ENCODE data around the gene B3GNT3. TPM values are rescaled to one million over a fixed set of nuclear protein-coding genes. Genes with fewer than 3 reads are reported as not detected.

Gene B3GNT3
- total and polyA plus RNA-seq, 2 of the 13 experiments (the other 11 are each of a cell fraction or from before 2014, with no cell fraction given): 0.86 to 4.0 TPM

- no peak for ATAC-seq
- intact Hi-C loops (cut with micrococcal nuclease; ENCODE audit: unreplicated experiment) (no loop called here), in situ Hi-C loops (cut with HindIII; ENCODE audit: extremely low pct_ligation_motif_present, low pct_unique_long_range_greater_than_20kb) (no loop called here)
- no peaks in the 10 kb centered on the region for H3K9me3 ChIP-seq (ENCODE audit: low read length)
- no peak overlapping the region for H3K4me2 ChIP-seq (ENCODE audit: low read depth, low read length)
- CTCF ChIA-PET (ENCODE audit: low intra/inter-chr PET ratio, low total read pairs): no interaction called here
- H3K27ac ChIP-seq (ENCODE audit: extremely low read length, insufficient read depth, low read length): no peak overlapping the region
- H3K27me3 ChIP-seq (ENCODE audit: control insufficient read depth in 1 of 2, insufficient read depth in 2 of 2, low read length in 2 of 2): no peaks in the 10 kb centered on the region
- peaks cover 0 to 2% of the 10 kb centered on the region in 2 experiments; a peak in 2 of 5 replicates for H3K36me3 ChIP-seq (replicated peaks in 1 of 2; ENCODE audit: control insufficient read depth in 1 of 2, insufficient read depth in 2 of 2, low read length in 2 of 2)
- no peaks in the 10 kb centered on the region for H3K79me2 ChIP-seq (ENCODE audit: insufficient read depth, low read length)
- H2AFZ ChIP-seq (ENCODE audit: low read length): no peak overlapping the region
- TF ChIP-seq NFE2 (CRISPR knock-in tag; IDR thresholded peaks at IDR 0.05) (no peak), MAFK (conservative IDR thresholded peaks at IDR 0.05 in 1 of 2, IDR thresholded peaks at IDR 0.05 in 1 of 2; ENCODE audit: low read length in 2 of 2) (0 out of 4 replicates have a peak, but pooled peaks of 1 of the 2 experiments have one; percentile 9), FLYWCH1 (CRISPR knock-in tag; IDR thresholded peaks at IDR 0.05) (no peak)
- no peak overlapping the region for H3K9ac ChIP-seq (ENCODE audit: insufficient read depth, low read depth, low read length)
- DNase-seq (ENCODE audit: low spot score): no peak
- no peak for FAIRE-seq
- WGBS (ENCODE audit: low lambda C conversion rate): 90% methylated on average over 16 of the region's 20 CpGs
- POLR2A ChIA-PET: no interaction called here
- no peaks in the 10 kb centered on the region for H4K20me1 ChIP-seq (ENCODE audit: insufficient read depth, low read length)
- no peaks in the 10 kb centered on the region for H3K4me1 ChIP-seq (ENCODE audit: insufficient read depth, low read length)
- BruUV-seq (replicated peaks): no TSS peak
- no peak overlapping the region for H3K4me3 ChIP-seq (replicated peaks in 1 of 3; ENCODE audit: insufficient read depth in 1 of 3, low read depth in 2 of 3, low read length in 3 of 3)
Observed at GRCh38 chr19:17811681-17812080, 16.7 kb downstream of the B3GNT3 start.

DNA sequence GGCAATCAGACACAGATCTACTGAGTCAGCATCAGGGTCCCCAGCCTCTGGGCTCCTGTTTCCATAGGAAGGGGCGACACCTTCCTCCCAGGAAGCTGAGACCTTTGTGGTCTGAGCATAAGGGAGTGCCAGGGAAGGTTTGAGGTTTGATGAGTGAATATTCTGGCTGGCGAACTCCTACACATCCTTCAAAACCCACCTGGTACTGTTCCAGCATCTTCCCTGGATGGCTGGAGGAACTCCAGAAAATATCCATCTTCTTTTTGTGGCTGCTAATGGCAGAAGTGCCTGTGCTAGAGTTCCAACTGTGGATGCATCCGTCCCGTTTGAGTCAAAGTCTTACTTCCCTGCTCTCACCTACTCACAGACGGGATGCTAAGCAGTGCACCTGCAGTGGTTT lies 17.2 kb downstream of the B3GNT3 start:
- no peak overlapping the region for H3K4me2 ChIP-seq (ENCODE audit: low read depth, low read length)
- H2AFZ ChIP-seq (ENCODE audit: low read length): no peak overlapping the region
- in situ Hi-C loops (cut with HindIII; ENCODE audit: extremely low pct_ligation_motif_present, low pct_unique_long_range_greater_than_20kb): no loop called here
- H3K36me3 ChIP-seq (replicated peaks in 1 of 2; ENCODE audit: control insufficient read depth in 1 of 2, insufficient read depth in 2 of 2, low read length in 2 of 2): peaks cover 0 to 2% of the 10 kb centered on the region in 2 experiments; a peak in 2 of 5 replicates
- intact Hi-C loops (cut with micrococcal nuclease; ENCODE audit: unreplicated experiment): no loop called here
- no peak for TF ChIP-seq ZNF34 (CRISPR knock-in tag; IDR thresholded peaks at IDR 0.05; ENCODE audit: borderline replicate concordance)
- no peak for TF ChIP-seq GFI1 (CRISPR knock-in tag; IDR thresholded peaks at IDR 0.05; ENCODE audit: borderline replicate concordance)
- TF ChIP-seq HNF4A (CRISPR knock-in tag; IDR thresholded peaks at IDR 0.05): no peak
- TF ChIP-seq IRX3 (CRISPR knock-in tag; IDR thresholded peaks at IDR 0.05; ENCODE audit: borderline replicate concordance, low read depth): no peak
- no peak for TF ChIP-seq JUND (CRISPR knock-in tag; IDR thresholded peaks at IDR 0.05)
- TF ChIP-seq ZKSCAN8 (CRISPR knock-in tag; IDR thresholded peaks at IDR 0.05; ENCODE audit: borderline replicate concordance): no peak
- TF ChIP-seq GTF3A (CRISPR knock-in tag; conservative IDR thresholded peaks at IDR 0.05): no peak
- TF ChIP-seq GABPB1 (CRISPR knock-in tag; IDR thresholded peaks at IDR 0.05): no peak
- TF ChIP-seq, protein P1, sequence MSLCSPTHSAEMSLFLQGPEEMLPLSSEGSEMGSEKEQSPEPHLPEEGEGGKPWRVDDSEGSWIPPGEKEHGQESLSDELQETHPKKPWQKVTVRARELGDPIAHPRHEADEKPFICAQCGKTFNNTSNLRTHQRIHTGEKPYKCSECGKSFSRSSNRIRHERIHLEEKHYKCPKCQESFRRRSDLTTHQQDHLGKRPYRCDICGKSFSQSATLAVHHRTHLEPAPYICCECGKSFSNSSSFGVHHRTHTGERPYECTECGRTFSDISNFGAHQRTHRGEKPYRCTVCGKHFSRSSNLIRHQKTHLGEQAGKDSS (CRISPR knock-in tag; IDR thresholded peaks at IDR 0.05; ENCODE audit: borderline replicate concordance, low read depth): no peak
- no peak for TF ChIP-seq ZNF644 (CRISPR knock-in tag; IDR thresholded peaks at IDR 0.05; ENCODE audit: low read depth)
- no peak for TF ChIP-seq ZNF766 (CRISPR knock-in tag; IDR thresholded peaks at IDR 0.05; ENCODE audit: borderline replicate concordance)
- TF ChIP-seq ZNF879 (CRISPR knock-in tag; IDR thresholded peaks at IDR 0.05): no peak
- TF ChIP-seq MAFK (conservative IDR thresholded peaks at IDR 0.05 in 1 of 2, IDR thresholded peaks at IDR 0.05 in 1 of 2; ENCODE audit: low read length in 2 of 2): no peak
- no peak for TF ChIP-seq TEF (CRISPR knock-in tag; IDR thresholded peaks at IDR 0.05)
- ChIA-PET CTCF (ENCODE audit: low intra/inter-chr PET ratio, low total read pairs) (no interaction called here), POLR2A (no interaction called here)
- H3K9me3 ChIP-seq (ENCODE audit: low read length): no peaks in the 10 kb centered on the region
- no peak overlapping the region for H3K4me3 ChIP-seq (replicated peaks in 1 of 3; ENCODE audit: insufficient read depth in 1 of 3, low read depth in 2 of 3, low read length in 3 of 3)
- FAIRE-seq (no peak), ATAC-seq (no peak), DNase-seq (ENCODE audit: low spot score) (no peak)
- H4K20me1 ChIP-seq (ENCODE audit: insufficient read depth, low read length): no peaks in the 10 kb centered on the region
- no peaks in the 10 kb centered on the region for H3K27me3 ChIP-seq (ENCODE audit: control insufficient read depth in 1 of 2, insufficient read depth in 2 of 2, low read length in 2 of 2)
- no peak overlapping the region for H3K9ac ChIP-seq (ENCODE audit: insufficient read depth, low read depth, low read length)
- H3K27ac ChIP-seq (ENCODE audit: extremely low read length, insufficient read depth, low read length): no peak overlapping the region
- WGBS (ENCODE audit: low lambda C conversion rate): 79% methylated on average over 3 of the region's 5 CpGs
- BruUV-seq (replicated peaks): no TSS peak
- no peaks in the 10 kb centered on the region for H3K4me1 ChIP-seq (ENCODE audit: insufficient read depth, low read length)
- H3K79me2 ChIP-seq (ENCODE audit: insufficient read depth, low read length): no peaks in the 10 kb centered on the region

Data from HepG2 (cell line).